OCI-LY3 (cell line): Measurements from ENCODE around the gene SCART1.

Source experiments
- CTCF ChIP-seq: fragments of 200-600, 300-600 bp; sonication (generic); IDR thresholded peaks from 2 replicates; pipeline ENCODE4 v1.5.1; 2014; ENCODE audit warnings: antibody characterized with exemption, low read length, low read depth
- EZH2phosphoT487 ChIP-seq: fragments of 200-600 bp; shearing (Covaris generic); IDR thresholded peaks from 2 replicates; pipeline ENCODE4 v1.6.1; 2018; ENCODE audit warnings: antibody characterized with exemption, mixed run types, low read depth

DNA sequence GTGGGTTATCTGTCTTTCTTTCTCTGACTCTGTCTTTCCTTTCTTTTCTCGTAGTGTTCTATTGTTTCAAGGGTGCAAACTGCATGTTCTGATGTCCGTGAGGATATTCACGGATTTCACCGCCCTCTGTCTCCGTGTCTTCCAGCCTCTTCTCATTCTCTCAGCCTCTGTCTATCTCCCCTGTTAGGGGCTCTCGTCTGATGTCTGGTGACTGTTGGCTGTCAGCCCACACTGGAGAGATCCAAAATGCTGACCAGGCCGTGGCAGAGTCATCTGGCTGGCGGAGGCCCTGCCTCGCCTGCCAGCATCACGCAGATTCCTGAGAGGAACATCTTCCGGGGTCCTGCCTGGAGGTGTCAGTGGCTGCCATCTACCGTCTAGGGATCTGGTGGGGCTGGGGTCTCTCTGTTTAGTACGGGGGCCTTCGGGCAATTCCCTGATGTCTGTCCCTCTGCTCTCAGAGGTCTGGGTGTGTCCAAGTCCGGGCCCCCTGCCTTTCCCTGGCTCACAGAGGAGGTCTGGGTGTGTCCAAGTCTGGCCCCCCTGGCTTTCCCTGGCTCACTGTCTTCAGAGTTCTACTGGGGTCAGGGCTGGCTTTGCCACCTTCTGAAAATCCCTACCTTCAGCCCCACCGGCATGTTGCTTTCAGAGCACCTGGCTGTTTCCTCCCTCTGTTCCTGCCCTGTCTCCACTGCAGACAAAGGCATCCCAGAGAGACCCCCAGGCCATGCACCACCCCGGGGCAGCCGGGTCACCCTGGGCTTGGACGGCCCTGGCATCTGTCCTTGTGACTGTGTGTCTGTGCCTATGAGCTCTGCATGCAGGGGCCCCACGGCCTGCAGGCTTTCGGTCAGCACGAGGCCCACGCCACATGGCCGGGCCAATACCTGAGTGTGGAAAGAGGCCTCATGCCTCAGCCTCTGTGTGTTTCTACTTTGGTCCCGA, 14.0 kb upstream of the SCART1 start:
- TF ChIP-seq CTCF (no peak), EZH2phosphoT487 (no peak)
